DND-41 (cell line): ENCODE measurements around the gene CDC42EP1.
"Not testable (repeated sequence)": the region's sequence is repeated elsewhere in the genome, so short reads cannot be mapped to it uniquely, and the experiment has no call there.

Experiments
- ATAC-seq: fragments of 200-7000 bp; cut with Tn5 transposase; 3 replicates; pipeline ENCODE4 v1.9.1; 2021; ENCODE audit warnings: low read depth; ENCODE audit not compliant: insufficient read depth
- DNase-seq: peaks from one replicate; pipeline ENCODE4 v3.0.0-alpha.2; 2020
- H2AFZ ChIP-seq: 2 replicates; pipeline ENCODE4 v1.6.0; 2012; ENCODE audit warnings: low read depth, low read length
- H3K27ac ChIP-seq: 2 replicates; pipeline ENCODE4 v1.5.1; 2012; ENCODE audit warnings: low read length, inconsistent platforms
- H3K27me3 ChIP-seq: fragments of 200-600 bp; sonication (generic); 2 replicates; pipeline ENCODE4 v1.6.0; 2012; ENCODE audit warnings: low read length, mild to moderate bottlenecking, inconsistent platforms; ENCODE audit not compliant: insufficient read depth, poor library complexity
- H3K36me3 ChIP-seq: 2 replicates; pipeline ENCODE4 v1.5.1; 2012; ENCODE audit warnings: low read length, inconsistent platforms; ENCODE audit not compliant: insufficient read depth
- H3K4me1 ChIP-seq: 2 replicates; pipeline ENCODE4 v1.5.1; 2012; ENCODE audit warnings: mild to moderate bottlenecking, low read length; ENCODE audit not compliant: insufficient read depth
- H3K4me2 ChIP-seq: 2 replicates; pipeline ENCODE4 v1.6.0; 2012; ENCODE audit warnings: mild to moderate bottlenecking, moderate library complexity, low read length, inconsistent platforms; ENCODE audit not compliant: insufficient read depth
- H3K4me3 ChIP-seq, 2 experiments: fragments of 200-600 bp in 1 of 2; shearing (Covaris generic) in 1 of 2; 2 replicates each; pipeline ENCODE4 v1.5.1; 2012 to 2016; ENCODE audit warnings: inconsistent platforms in 2 of 2, low read length in 2 of 2, mild to moderate bottlenecking in 2 of 2, low read depth in 1 of 2, moderate library complexity in 1 of 2
- H3K79me2 ChIP-seq: 2 replicates; pipeline ENCODE4 v1.6.0; 2012; ENCODE audit warnings: low read length, inconsistent platforms; ENCODE audit not compliant: insufficient read depth
- H3K9ac ChIP-seq: 2 replicates; pipeline ENCODE4 v1.6.0; 2012; ENCODE audit warnings: low read depth, mild to moderate bottlenecking, inconsistent platforms, low read length, moderate library complexity
- H3K9me3 ChIP-seq: 2 replicates; pipeline ENCODE4 v1.5.1; 2012; ENCODE audit warnings: low read length, moderate library complexity, mild to moderate bottlenecking, inconsistent platforms; ENCODE audit not compliant: insufficient read depth, severe bottlenecking
- H4K20me1 ChIP-seq: 2 replicates; pipeline ENCODE4 v1.6.0; 2012; ENCODE audit warnings: low read length; ENCODE audit not compliant: insufficient read depth
- CTCF ChIP-seq: IDR thresholded peaks from 2 replicates; pipeline ENCODE4 v1.5.1; 2012; ENCODE audit warnings: borderline replicate concordance, low read length, moderate library complexity, mild to moderate bottlenecking; ENCODE audit not compliant: poor library complexity, severe bottlenecking; ENCODE audit errors: extremely low read depth
- EZH2 ChIP-seq: IDR thresholded peaks from 3 replicates; pipeline ENCODE4 v1.6.1; 2012; ENCODE audit warnings: borderline replicate concordance, low read depth, mild to moderate bottlenecking, moderate library complexity, low read length, inconsistent platforms; ENCODE audit not compliant: severe bottlenecking

The CDC42EP1 gene

GRCh38 chr22:37601540-37602442 lies 41.5 kb downstream of the CDC42EP1 start:
- no peak for ATAC-seq
- H3K27me3 ChIP-seq, result no peaks in the 10 kb centered on the region
- H3K9me3 ChIP-seq, result no peaks in the 10 kb centered on the region
- H4K20me1 ChIP-seq, result no peaks in the 10 kb centered on the region
- no peak overlapping the region for H3K4me3 ChIP-seq
- no peak overlapping the region for H3K27ac ChIP-seq
- H3K36me3 ChIP-seq, result no peaks in the 10 kb centered on the region
- H3K4me2 ChIP-seq, result no peak overlapping the region
- H3K9ac ChIP-seq, result no peak overlapping the region
- no peak overlapping the region for H2AFZ ChIP-seq
- DNase-seq, result no peak
- no peak for TF ChIP-seq EZH2
- no peak for TF ChIP-seq CTCF
- no peaks in the 10 kb centered on the region for H3K79me2 ChIP-seq
- peaks cover 16% of the 10 kb centered on the region for H3K4me1 ChIP-seq

GRCh38 chr22:37602546-37603277 lies 42.4 kb downstream of the CDC42EP1 start:
- not testable (repeated sequence) for H3K36me3 ChIP-seq, H3K27me3 ChIP-seq, DNase-seq, H3K9me3 ChIP-seq, H3K4me3 ChIP-seq, H3K79me2 ChIP-seq, H3K27ac ChIP-seq, H3K4me2 ChIP-seq, H4K20me1 ChIP-seq, ATAC-seq, H2AFZ ChIP-seq, H3K9ac ChIP-seq
- H3K4me1 ChIP-seq, result peaks cover 23% of the 10 kb centered on the region

- Histone ChIP-seq H3K9me3 (no peaks in the 10 kb centered on the region), H3K27ac (no peak overlapping the region), H3K4me3 (no peak overlapping the region), H2AFZ (no peak overlapping the region), H4K20me1 (no peaks in the 10 kb centered on the region), H3K4me2 (no peak overlapping the region), H3K4me1 (peaks cover 30% of the 10 kb centered on the region), H3K36me3 (no peaks in the 10 kb centered on the region; the same call in 1 of the 2 replicates), H3K9ac (no peak overlapping the region), H3K27me3 (no peaks in the 10 kb centered on the region), H3K79me2 (peaks cover 3% of the 10 kb centered on the region)
- ATAC-seq (no peak), DNase-seq (no peak)
- TF ChIP-seq CTCF (no peak), EZH2 (no peak)
These were observed 43.8 kb downstream of the CDC42EP1 start for GRCh38 chr22:37604074-37604473.

- Histone ChIP-seq H3K9me3 (no peaks in the 10 kb centered on the region), H3K4me1 (peaks cover 37% of the 10 kb centered on the region), H3K4me3 (no peak overlapping the region), H4K20me1 (peaks cover 5% of the 10 kb centered on the region; the same call in 1 of the 2 replicates), H3K36me3 (no peaks in the 10 kb centered on the region; the same call in 1 of the 2 replicates), H3K27me3 (no peaks in the 10 kb centered on the region), H3K4me2 (peak overlapping the region; percentile 37), H2AFZ (peak overlapping the region; percentile 16; the same call in 1 of the 2 replicates), H3K9ac (no peak overlapping the region), H3K27ac (no peak overlapping the region), H3K79me2 (peaks cover 11% of the 10 kb centered on the region)
- no peak for TF ChIP-seq CTCF
- TF ChIP-seq EZH2, result no peak
- ATAC-seq, result peak; percentile 60
- peak; percentile 79 for DNase-seq
These were observed 44.6 kb downstream of the CDC42EP1 start for GRCh38 chr22:37604875-37605274.
